Stimulated activated CD4-positive, alpha-beta T cell treated with anti-CD3 and anti-CD28 coated beads, TNF-alpha, amount 100 ng/mL, for 48 hours (primary cell): ENCODE data around the gene IL22RA2.

ENCODE experiments used
- DNase-seq, 3 donors: peaks; one replicate each; pipeline ENCODE4 v3.0.0-alpha.2; 2020; ENCODE audit warnings: low read depth in 3 of 3

Gene IL22RA2

DNA sequence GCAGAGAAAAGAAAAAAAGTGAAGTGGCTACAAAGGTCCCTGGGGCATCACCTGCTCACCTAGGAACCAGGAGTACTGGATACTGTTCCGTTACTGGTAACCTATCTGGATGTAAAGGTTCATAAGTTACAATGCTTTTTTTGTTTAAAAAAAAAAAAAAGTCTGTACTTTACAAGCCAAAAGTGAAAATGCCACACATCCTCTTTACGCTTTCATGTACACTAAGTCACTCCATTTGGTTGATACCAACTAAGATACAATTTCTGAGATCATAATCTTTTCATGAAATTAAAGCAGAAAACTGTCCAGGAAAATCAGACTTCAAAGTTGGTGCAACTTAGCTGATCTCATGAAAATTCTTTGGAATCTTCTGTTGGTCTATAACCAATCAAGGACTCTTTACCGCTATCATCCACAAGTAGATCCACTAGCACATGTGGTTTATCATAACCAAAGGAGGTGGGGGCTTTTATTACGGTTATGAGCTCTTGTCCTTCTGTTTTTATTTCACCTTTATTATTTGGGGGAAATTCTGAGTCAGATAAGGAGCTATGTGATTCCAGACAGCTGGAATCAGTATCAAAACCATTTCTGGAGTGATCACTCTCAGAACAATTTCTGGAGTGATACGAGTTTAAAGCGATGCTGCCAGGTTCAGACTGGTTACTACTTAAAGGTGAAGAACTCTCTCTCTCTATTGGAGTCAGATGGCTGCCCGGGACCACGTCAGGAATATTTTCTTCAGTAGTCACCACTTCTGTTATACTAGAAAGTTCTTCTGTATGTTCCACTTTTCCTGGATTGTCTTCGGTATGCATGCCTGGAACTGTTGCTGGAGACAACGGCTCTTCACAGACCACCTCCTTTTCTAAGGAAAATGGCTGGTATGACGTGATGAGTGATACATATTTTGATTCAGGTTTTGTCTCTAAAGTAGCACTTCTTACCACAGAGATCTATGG, 24.5 kb upstream of the IL22RA2 start:
- no peak for DNase-seq

DNA sequence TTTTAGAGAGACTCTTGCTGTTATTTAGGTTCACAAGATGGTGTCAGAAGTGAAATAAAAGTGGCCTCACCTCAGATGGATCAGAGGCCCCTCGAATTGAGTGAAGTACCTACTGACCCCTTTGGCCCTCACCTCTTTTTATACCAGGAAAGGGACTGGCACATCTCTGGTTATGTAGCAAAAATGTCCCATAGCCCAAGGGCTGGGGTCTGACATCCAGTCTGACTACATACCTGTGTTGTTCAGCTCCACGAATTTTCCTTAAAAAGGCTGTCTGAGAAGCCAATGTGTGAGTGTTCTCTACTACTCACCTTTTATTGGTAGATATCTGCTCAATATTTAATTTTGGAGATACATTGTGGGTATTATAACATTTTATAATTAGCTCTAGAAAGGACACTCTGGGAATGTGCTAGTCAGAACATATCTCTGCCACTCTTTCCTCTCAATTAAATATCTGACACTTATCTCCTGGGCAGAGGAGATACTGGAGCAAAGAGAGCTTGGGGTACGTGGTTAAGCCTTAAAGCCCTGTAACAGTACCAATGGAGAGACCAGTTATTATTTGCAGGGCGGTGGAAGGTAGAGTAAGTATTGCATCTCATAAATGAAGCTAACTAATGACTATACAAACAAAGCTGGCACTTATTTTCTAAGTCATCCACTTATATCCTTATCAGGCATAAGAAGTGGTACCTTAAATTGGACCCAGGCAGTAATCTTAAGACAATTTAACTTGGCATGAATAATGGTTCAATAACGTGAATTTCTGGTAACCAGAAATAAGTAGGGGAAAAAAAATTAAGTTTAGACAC, 20.0 kb upstream of the IL22RA2 start:
- DNase-seq, result no peak

DNA sequence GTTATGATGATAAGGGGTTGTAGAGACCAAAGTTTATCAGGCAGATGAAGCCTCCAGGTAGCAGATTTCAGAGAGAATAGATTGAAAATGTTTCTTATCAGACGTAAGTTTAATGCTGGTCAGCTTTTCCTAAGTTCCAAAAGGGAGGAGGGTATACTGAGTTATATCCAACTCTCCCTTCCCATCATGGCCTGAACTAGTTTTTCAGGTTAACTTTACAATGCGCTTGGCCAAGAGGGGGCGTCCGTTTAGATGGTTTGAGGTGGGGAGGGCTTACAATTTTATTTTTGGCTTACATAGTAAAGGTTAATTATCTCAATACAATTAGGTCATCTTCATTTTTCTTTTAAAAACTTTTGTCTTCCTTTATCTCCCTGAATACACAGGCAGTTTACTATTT, 19.4 kb upstream of the IL22RA2 start:
- DNase-seq, result no peak

DNA sequence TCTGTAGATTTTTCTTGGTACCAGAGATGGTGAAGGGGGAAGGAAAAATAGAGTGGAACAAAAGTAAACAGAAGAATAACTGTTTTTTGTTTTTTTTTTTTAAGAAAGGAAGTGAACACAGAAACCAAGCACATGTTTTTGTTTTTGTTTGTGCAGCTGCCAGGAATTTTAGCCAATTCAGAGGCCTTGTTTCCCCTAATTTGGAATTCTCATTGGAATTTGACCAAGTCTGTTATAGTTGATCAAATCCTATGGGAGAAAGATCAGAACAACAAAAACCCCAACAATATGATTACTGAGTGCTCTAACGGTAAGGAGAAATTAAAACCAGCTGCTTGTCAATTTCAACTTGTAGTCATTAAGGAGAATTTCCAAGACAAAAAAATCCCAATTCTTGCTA, 18.2 kb upstream of the IL22RA2 start:
- no peak for DNase-seq

DNA sequence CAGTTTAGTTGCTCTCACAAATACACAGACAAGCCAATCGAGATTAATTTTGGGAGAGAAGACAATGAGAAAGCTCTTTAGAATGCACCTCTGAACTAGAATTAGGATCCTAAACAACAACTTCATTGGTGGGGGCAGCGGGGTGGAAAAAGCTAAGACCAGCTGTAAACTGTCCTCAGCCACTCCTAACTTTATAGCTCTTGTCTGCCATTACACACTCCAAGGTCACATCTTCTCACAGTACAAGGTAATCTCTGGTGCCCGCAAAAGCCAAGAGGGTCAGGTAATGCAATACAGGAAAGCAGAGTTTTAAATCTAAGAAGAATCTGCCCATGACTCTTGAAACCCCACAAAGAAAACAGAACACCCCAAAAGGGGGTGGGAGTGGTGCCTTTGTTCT, 17.8 kb upstream of the IL22RA2 start:
- DNase-seq, result no peak

DNA sequence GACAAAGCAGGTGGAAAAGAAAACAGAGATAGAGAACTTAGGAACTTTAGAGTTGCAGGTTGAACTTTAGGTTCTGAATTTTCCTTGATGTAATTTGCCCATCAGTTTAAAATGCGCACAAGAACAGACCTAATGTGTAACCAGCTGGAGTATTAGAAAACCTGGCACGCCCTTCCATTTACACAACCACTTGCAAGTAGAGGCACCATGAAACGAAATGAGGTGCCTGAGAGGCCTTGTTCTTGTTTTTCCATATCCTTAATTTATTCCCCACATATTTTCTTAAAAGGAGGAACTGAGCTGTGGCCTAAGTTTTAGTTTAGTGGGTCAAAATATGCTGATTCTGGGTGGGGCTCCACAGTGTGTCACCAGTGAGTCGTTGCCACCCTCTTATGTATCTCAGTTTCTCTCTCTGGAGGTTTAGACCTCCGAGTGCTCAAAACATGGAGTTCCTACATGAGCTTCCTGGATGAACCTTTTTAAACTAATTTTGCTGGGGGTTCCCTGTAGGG, 17.2 kb upstream of the IL22RA2 start:
- no peak for DNase-seq

DNA sequence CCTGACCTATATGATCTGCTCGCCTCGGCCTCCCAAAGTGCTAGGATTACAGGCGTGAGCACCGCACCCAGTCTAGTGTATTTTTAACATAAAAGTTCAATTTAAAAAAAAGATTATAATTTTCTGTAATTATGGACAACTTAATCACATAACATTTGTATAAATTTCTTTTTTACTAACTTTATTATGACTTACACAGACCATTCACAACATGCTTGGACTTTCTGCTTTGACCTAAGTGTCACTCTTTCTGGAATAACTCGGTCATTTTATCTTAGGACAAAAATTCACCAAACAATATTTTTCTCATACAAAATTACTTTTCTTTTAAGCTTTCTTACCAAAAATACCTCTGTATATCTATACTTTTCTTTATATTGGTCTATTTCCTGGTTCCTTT, 15.4 kb upstream of the IL22RA2 start:
- DNase-seq, result no peak

DNA sequence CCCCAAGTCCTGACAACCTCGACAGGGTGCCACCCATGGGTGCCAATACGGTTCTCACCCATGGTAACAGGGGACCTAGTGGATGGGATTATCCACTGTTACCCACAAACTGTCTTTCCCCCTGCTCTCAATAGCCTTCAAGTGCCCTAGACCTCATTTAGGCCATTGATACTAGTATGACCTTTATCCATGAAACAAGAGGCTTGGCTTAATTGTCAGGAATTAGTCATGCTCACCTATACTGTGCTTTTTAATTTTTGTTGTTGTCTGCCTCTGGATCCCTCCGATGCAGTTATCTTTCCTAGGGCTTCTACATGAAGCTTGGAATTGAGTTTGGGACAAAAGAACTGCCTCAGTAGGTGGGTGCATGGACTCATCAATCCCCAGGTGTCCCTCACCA, 11.8 kb upstream of the IL22RA2 start:
- no peak for DNase-seq

DNA sequence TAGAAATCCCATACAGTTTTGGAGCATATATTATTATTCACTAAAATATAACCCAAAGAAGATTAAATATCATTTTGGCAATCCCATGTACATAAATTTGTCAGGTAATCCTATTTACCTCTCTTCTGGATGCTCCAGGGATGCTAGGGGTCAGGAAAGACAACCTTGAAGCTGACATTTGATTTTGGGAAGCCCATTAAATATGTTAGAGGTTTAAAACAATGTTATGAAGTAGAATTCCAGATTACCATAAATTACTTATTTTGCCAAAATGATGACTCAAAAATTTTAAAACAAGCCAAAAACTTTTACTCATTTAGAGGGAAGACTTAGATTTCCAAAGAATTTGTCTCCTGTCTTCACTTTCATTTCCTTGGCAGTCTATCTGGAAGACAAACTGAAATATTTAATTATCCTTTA, 9.2 kb upstream of the IL22RA2 start:
- DNase-seq, result no peak

DNA sequence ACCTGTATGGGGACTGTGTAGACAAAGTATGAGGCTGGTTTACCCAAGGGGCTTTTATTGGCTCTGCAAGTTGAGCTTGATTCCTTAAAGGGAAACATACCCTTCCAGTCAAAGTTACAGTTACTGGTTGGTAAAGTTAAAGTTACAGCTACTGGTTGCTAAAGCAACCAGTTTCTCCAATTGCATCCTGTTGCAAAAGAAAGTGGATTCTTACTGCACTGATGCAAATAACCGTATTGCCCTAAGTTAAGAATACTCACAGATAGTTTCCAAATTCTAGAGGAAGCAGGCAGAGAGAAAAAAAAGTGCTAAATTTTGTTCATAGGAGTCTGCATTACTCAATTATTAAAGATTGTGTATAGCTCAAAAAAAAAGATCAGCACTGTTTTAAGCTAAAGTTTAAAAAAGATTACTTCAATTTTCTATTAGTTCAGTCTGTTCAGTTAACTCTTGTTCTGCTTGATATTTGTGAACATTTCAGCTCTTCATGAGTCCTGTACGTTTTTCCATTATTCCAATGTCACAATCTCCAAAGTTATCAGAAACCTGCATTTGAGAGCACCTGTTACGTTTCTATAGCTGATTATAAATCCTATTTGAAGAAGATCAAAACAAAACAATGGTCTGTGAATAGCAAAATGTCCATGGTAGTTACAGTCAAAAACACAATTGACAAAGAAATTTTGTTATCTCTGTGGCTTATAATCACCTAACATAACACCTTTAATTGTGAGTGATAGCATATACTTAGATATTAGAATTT, 8.6 kb upstream of the IL22RA2 start:
- no peak for DNase-seq

DNA sequence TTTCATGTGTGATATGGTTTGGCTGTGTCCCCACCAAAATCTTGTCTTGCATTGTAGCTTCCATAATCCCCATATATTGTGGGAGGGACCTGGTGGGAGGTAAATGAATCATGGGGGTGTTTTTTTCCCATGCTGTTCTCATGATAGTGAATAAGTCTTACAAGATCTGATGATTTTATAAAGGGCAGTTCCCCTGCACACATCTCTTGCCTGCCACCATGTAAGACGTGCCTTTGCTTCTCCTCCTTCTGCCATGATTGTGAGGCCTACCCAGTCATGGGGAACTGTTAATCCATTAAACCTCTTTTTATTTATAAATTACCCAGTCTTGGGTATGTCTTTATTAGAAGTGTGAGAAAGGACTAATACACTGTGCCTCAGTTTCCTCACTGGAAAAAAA, 4.2 kb upstream of the IL22RA2 start:
- no peak for DNase-seq

DNA sequence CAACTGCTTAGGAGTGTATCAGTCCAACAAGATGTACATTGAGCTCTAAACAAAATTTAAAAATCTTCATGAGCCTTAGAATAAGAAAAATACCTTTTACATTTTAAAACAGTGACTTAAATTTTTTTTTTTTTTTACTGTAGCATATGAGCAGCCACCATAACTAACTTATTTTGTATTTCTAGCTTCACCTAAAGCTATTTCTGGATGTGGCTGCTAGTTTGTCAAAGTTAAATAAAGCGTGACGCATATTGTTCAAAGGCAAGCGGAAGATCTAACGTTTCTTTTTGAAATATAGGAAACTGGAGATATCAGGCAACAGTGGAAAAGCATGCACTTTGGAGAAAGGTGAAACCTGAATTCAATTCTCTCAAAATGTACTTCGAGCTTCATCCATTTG, 3.3 kb upstream of the IL22RA2 start:
- no peak for DNase-seq

DNA sequence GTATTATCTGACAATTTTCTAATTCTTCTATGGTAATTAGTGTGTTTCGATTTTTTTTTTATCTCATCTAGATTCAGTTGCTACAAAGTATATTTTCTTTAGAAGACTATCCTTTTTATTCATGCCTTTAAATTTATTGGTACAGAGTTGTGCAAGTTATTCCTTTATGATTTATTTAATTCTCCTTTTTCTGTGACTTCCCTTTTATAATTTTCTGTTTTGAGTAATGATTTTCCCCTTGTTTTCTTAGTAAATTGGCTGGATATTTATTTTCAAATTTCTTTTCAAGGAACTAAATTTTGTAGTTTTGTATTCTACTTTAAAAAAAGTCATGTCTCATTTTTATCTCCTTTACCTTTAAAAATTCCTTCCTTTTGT, 2.4 kb upstream of the IL22RA2 start:
- DNase-seq, result no peak

DNA sequence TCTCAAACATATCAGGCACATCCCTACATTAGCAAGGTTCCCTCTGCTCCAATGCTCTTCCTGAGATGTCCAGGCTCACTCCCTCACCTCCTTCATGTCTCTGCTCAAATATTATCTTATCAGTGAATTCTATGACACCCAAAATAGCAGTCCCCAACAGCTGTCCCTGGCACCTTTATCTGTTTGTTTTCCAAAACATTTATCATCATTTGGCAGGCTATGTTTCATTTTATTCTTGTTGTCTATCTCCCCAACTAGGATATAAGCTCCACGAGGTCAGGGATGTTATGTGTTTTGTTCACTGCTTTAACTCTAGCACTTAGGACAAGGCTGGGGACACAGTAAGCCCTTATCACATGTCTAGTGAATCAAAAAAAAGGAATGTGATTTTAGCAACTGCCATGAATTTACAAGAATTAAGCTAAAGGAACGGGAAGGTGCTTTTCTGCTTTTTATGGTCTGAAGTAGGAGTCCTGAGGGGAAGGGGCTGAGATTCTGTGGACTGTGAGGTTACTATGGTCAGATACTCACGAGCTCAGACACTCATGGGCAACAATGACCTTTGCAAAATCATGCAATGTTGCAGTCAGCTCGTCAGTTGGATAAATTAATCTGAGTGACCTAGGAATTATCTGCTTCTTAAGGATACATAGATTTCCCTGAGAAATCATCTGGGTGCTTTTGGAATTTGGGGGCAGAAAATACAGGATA, 1.9 kb upstream of the IL22RA2 start:
- DNase-seq, result no peak

DNA sequence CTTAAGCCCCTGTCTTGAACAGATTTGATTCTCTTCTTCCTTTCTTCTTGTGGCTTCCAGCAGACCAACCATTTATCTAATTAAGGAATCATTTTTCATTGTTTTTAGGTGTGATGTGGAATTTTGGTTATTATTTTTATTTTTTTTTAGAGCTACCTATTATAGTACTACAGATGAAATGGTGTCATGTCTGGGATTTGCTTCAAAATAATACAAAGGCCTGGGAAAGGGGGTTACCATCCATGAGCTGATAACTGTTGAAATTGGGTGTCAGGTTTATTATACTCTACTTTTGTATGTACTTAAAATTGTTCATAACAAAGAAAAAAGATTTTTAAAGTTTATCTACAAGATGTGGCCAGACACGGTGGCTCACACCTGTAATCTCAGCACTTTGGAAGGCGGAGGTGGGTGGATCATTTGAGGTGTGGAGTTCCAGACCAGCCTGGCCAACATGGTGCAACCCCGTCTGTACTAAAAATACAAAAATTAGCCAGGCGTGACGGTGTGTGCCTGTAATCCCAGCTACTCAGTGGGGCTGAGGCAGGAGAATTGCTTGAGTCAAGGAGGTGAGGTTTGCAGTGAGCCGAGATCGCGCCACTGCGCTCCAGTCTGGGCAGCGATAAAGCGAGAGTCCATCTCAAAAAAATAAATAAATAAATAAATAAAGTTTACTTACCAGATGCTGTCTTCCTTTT, 561 bp downstream of the IL22RA2 start:
- no peak for DNase-seq

DNA sequence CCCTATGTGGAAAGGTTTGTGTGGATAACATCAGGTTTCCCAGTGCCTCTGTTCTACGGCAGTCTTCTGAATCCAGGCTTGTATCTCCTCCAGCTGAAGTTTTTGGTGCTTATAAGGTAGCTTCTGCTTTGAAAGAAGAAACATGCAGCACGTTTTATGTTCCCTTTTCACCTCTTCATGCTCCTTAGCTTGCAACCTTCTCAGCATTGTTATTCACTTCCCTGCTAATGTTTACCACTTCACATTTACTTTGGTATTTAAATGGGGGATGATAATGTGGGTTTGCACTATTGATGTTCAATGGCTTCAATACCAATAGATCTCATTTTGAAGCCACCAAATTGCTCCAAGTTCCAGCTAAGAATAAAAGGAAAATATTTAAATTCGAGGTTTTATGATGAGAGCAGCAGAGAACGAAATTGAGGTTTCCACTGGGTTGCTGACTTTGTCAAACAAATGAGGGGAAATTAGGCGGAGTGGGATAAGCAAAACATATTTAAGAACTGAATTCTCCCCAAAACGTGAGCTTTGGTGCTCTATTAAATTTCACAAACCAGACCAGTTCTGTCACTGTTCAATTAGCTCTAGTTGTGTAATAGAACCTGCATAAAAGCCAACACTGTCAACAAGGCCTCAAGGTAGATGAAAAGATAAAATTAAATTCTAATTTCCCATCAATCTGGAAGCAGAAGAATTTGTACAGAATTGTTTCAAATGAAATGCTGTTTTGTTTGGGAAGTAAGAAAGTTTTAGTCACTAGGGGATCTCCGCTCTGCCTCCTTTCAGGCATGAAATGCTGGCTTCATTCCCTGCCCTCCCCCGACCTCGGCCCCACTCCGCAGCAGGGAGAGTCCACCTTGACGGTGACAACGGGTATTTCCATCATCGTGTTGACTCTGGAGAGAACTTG, 1.4 kb downstream of the IL22RA2 start:
- no peak for DNase-seq

DNA sequence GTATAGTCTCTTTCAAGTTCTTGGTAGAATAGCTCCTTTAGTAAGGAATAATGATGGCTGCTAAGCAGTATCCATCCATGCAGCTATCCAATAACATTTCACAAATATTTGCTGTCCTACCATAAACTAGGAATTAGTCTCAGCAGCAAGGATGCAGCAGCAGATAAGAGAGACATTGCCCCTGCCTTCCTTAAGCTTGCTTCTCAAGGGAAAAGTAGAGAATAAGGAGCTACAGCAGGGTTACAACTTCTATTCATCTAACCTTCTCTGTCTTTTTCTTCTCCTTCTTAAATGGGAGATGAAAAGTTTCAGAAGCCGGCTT, 2.4 kb downstream of the IL22RA2 start:
- DNase-seq, result no peak

DNA sequence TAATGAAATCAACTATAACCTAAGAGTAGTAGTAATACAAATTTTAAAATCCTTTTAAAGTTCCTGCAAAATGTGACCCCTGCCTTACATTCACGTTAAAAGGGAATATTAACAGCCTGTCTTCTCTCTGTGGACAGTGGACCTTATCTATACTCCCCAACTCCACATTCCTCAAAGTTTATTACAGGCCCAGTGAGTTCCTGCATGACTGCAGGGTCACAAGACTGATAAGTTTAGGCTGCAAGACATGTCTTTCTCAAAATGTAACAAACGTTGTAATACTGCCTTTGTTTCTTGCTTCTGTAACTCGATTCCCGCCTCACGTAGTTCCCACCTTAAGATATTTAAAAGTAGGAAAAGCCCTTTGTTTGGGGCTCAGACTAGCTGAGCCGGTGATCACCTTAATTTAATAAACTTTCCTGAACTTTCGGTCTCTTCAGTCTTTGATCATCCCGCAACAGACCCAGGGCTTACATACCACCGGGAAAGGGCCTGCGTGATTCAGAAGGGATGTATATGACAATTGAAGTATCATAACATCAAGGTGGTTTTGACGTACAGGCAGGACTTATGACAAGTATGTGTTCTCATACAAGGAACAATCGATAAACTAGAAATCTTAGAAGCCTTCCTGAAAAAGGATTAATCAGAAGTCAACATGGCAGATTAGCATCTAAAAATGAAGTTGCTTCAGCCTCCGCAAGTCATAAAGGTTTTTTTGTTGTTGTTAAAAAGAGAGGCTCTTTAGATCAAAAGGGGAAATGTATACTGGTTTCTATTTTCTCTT, 3.0 kb downstream of the IL22RA2 start:
- DNase-seq, result no peak
